ENCODE data around the gene TTC33.

Gene TTC33

DNA sequence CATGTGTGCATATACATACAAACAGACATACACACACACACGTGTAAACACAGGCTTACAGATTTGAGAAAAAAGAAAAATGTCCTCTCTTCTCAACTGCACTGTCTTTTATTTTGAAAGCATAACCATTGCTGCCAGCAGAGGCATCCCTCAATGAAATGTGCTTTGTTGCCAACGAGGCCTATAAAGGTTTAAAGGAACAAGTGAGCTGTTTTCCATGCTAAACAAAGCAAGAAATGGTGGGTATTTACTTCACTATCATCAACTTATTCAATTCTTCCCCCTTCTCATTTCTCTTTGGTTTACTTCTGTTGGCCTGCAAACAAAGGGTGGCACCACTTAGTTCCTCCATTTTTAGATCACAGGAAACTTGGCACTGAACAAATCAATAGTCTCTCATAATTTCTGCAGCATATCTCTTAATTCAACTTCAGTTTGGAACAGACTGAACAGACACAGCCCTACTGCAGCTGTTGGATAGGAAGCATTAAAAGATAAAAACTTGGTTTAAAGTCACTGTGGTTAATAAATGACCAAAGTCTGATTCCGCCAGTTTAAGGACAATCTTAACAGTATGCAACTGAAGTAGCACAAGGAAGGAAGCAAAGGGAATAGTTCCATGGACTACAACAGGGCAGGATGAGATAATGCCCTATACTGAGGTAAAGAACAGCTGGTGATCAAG, 21.7 kb downstream of the TTC33 start:
- TF ChIP-seq NFIC (IDR thresholded peaks at IDR 0.05), result no peak
- no peak for TF ChIP-seq TAF1 (IDR thresholded peaks at IDR 0.05; ENCODE audit: low read depth)
- no peak for TF ChIP-seq ZBTB7A (IDR thresholded peaks at IDR 0.05; ENCODE audit: low read depth)
- no peak for TF ChIP-seq TEAD4 (IDR thresholded peaks at IDR 0.05)
- no peak for TF ChIP-seq CEBPB (IDR thresholded peaks at IDR 0.05)

GRCh38 chr5:40733434-40733833, 22.3 kb downstream of the TTC33 start:
- no peak for TF ChIP-seq MAX (IDR thresholded peaks at IDR 0.05)
- no peak for TF ChIP-seq FOXM1 (IDR thresholded peaks at IDR 0.05; ENCODE audit: borderline replicate concordance, low read depth)
- TF ChIP-seq TCF12 (IDR thresholded peaks at IDR 0.05; ENCODE audit: low read depth), result no peak
- TF ChIP-seq NFIC (IDR thresholded peaks at IDR 0.05), result no peak
- TF ChIP-seq ZBTB7A (IDR thresholded peaks at IDR 0.05; ENCODE audit: low read depth), result no peak
- no peak for TF ChIP-seq RAD21 (IDR thresholded peaks at IDR 0.05; ENCODE audit: low read depth)
- no peak for TF ChIP-seq TEAD4 (IDR thresholded peaks at IDR 0.05)
- no peak for TF ChIP-seq CREB1 (IDR thresholded peaks at IDR 0.05; ENCODE audit: low read depth)
- TF ChIP-seq, protein P1, sequence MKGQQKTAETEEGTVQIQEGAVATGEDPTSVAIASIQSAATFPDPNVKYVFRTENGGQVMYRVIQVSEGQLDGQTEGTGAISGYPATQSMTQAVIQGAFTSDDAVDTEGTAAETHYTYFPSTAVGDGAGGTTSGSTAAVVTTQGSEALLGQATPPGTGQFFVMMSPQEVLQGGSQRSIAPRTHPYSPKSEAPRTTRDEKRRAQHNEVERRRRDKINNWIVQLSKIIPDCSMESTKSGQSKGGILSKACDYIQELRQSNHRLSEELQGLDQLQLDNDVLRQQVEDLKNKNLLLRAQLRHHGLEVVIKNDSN (IDR thresholded peaks at IDR 0.05), result no peak
- no peak for TF ChIP-seq EGR1 (IDR thresholded peaks at IDR 0.05)

- TF ChIP-seq YY1 (IDR thresholded peaks at IDR 0.05; ENCODE audit: low read depth) (no peak), REST (IDR thresholded peaks at IDR 0.05; ENCODE audit: low read depth) (no peak), ZBTB7A (IDR thresholded peaks at IDR 0.05; ENCODE audit: low read depth) (no peak)
- TF ChIP-seq, protein P1 (IDR thresholded peaks at IDR 0.05), result no peak
Measured at GRCh38 chr5:40720069-40720468, 35.7 kb downstream of the TTC33 start.

DNA sequence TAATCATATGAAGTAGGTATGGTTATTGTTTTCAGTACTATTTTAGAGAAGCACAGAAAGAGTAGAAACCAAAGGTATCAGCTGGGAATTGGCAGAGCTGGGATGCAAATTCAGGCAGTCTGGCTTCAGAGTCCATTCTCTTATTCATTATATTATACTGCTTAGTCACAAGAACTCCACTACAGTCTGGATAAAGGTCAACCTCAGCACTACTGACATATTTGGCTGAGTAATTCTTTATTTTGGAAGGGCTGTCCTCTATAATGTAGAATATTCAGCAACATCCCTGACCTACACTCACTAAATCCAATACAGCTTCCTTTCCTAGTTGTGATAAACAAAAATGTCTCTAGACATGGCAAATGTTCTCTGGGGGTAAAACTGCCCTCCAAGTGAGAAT, 38.5 kb downstream of the TTC33 start:
- TF ChIP-seq FOXM1 (IDR thresholded peaks at IDR 0.05; ENCODE audit: borderline replicate concordance, low read depth), result no peak
- TF ChIP-seq, protein P1 (IDR thresholded peaks at IDR 0.05), result no peak
- TF ChIP-seq CEBPB (IDR thresholded peaks at IDR 0.05), result no peak
- TF ChIP-seq EP300 (IDR thresholded peaks at IDR 0.05; ENCODE audit: borderline replicate concordance), result no peak
- no peak for TF ChIP-seq TCF12 (IDR thresholded peaks at IDR 0.05; ENCODE audit: low read depth)
- no peak for TF ChIP-seq ZBTB7A (IDR thresholded peaks at IDR 0.05; ENCODE audit: low read depth)

DNA sequence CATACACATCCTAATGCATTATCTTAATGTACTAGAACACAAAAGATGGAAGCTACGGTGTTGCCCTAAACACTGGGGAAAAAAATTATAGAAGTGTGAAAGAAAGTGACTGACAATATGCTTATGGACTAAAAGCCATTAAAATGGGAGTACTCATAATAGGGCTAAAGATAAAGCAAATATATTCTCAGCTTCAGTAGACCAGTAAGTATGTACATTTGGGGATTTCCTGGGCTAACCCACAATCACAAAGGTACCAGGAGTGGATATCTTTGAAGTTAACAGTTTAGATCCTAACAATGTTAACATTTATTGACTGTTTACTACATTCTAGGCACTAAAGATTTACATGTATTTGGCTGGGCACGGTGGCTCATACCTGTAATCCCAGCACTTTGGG, 39.2 kb downstream of the TTC33 start:
- TF ChIP-seq RAD21 (IDR thresholded peaks at IDR 0.05; ENCODE audit: low read depth) (no peak), NFIC (IDR thresholded peaks at IDR 0.05) (no peak), TCF12 (IDR thresholded peaks at IDR 0.05; ENCODE audit: low read depth) (no peak), EP300 (IDR thresholded peaks at IDR 0.05; ENCODE audit: borderline replicate concordance) (no peak), FOXM1 (IDR thresholded peaks at IDR 0.05; ENCODE audit: borderline replicate concordance, low read depth) (no peak), ZBTB7A (IDR thresholded peaks at IDR 0.05; ENCODE audit: low read depth) (no peak), REST (IDR thresholded peaks at IDR 0.05; ENCODE audit: low read depth) (no peak), YY1 (IDR thresholded peaks at IDR 0.05; ENCODE audit: low read depth) (no peak), MAX (IDR thresholded peaks at IDR 0.05) (no peak), CEBPB (IDR thresholded peaks at IDR 0.05) (no peak), TAF1 (IDR thresholded peaks at IDR 0.05; ENCODE audit: low read depth) (no peak), TEAD4 (IDR thresholded peaks at IDR 0.05) (no peak), CREB1 (IDR thresholded peaks at IDR 0.05; ENCODE audit: low read depth) (no peak), EGR1 (IDR thresholded peaks at IDR 0.05) (no peak)
- TF ChIP-seq, protein P1 (IDR thresholded peaks at IDR 0.05), result no peak
